Neuronal stem cell (in vitro differentiated cells): ENCODE results near the gene ALCAM.
"Not testable (repeated sequence)": the region's sequence is repeated elsewhere in the genome, so short reads cannot be mapped to it uniquely, and the experiment has no call there.

Experiments
- DNase-seq: peaks from one replicate; pipeline ENCODE4 v3.0.0-alpha.2; 2013; ENCODE audit warnings: low spot score
- H2AFZ ChIP-seq: one replicate; pipeline ENCODE4 v1.6.1; 2013; ENCODE audit warnings: mild to moderate bottlenecking, low read length, inconsistent platforms
- H2AK5ac ChIP-seq: 2 replicates; pipeline ENCODE4 v1.6.1; 2013; ENCODE audit warnings: low read depth, mild to moderate bottlenecking, inconsistent platforms, low read length, moderate library complexity, mixed read lengths
- H2BK120ac ChIP-seq: 2 replicates; pipeline ENCODE4 v1.6.1; 2013; ENCODE audit warnings: low read depth, mild to moderate bottlenecking, inconsistent platforms, low read length, moderate library complexity, mixed read lengths
- H2BK12ac ChIP-seq: one replicate; pipeline ENCODE4 v1.6.1; 2013; ENCODE audit warnings: low read length, inconsistent platforms
- H2BK15ac ChIP-seq: 2 replicates; pipeline ENCODE4 v1.6.1; 2013; ENCODE audit warnings: mild to moderate bottlenecking, low read length, inconsistent platforms, mixed read lengths
- H2BK5ac ChIP-seq: one replicate; pipeline ENCODE4 v1.6.1; 2013; ENCODE audit warnings: inconsistent platforms, mild to moderate bottlenecking, low read length, moderate library complexity
- H3K14ac ChIP-seq: one replicate; pipeline ENCODE4 v1.6.1; 2013; ENCODE audit warnings: low read length, inconsistent platforms
- H3K18ac ChIP-seq: 2 replicates; pipeline ENCODE4 v1.6.1; 2013; ENCODE audit warnings: low read length, inconsistent platforms
- H3K23ac ChIP-seq: 2 replicates; pipeline ENCODE4 v1.6.1; 2013; ENCODE audit warnings: low read depth, mild to moderate bottlenecking, mixed read lengths, low read length, inconsistent platforms; ENCODE audit not compliant: poor library complexity
- H3K27ac ChIP-seq: replicated peaks from 3 replicates; pipeline ENCODE4 v1.5.1; 2013; ENCODE audit warnings: low read length, inconsistent platforms
- H3K27me3 ChIP-seq, 3 experiments: 2 replicates each; pipeline ENCODE4 v1.6.1; 2013; ENCODE audit warnings: low read length in 3 of 3, mild to moderate bottlenecking in 2 of 3, inconsistent platforms in 1 of 3, low read depth in 1 of 3, mixed read lengths in 1 of 3, moderate library complexity in 1 of 3; ENCODE audit not compliant: control insufficient read depth in 3 of 3, insufficient read depth in 3 of 3
- H3K36me3 ChIP-seq, 2 donors: replicated peaks in 1 of 2; 2 replicates each; pipeline ENCODE4 v1.6.1; 2013; ENCODE audit warnings: low read length in 2 of 2; ENCODE audit not compliant: control insufficient read depth in 2 of 2, insufficient read depth in 2 of 2
- H3K4ac ChIP-seq: 2 replicates; pipeline ENCODE4 v1.6.1; 2013; ENCODE audit warnings: inconsistent platforms, mild to moderate bottlenecking, low read length, moderate library complexity
- H3K4me1 ChIP-seq, 2 donors: 1 replicate in 1 of 2; 2 replicates in 1 of 2; pipeline ENCODE4 v1.6.1; 2013; ENCODE audit warnings: low read length in 2 of 2, low read depth in 1 of 2; ENCODE audit not compliant: control insufficient read depth in 2 of 2, insufficient read depth in 1 of 2
- H3K4me2 ChIP-seq: one replicate; pipeline ENCODE4 v1.6.1; 2013; ENCODE audit warnings: mild to moderate bottlenecking, low read length, inconsistent platforms; ENCODE audit not compliant: insufficient read depth, poor library complexity, severe bottlenecking
- H3K4me3 ChIP-seq, 2 donors: 2 replicates each; pipeline ENCODE4 v1.5.1; 2013; ENCODE audit warnings: low read length in 2 of 2, mild to moderate bottlenecking in 2 of 2, inconsistent platforms in 1 of 2, moderate library complexity in 1 of 2
- H3K79me1 ChIP-seq: one replicate; pipeline ENCODE4 v1.6.1; 2013; ENCODE audit warnings: low read depth, mild to moderate bottlenecking, inconsistent platforms, low read length, moderate library complexity
- H3K9ac ChIP-seq: one replicate; pipeline ENCODE4 v1.6.1; 2013; ENCODE audit warnings: mild to moderate bottlenecking, low read depth, low read length, inconsistent platforms; ENCODE audit not compliant: poor library complexity
- H3K9me3 ChIP-seq, 2 donors: replicated peaks in 1 of 2; 2 replicates each; pipeline versions ENCODE3 to v1.6.1; 2013; ENCODE audit warnings: low read length in 2 of 2, mild to moderate bottlenecking in 2 of 2, inconsistent platforms in 1 of 2, low read depth in 1 of 2, mixed read lengths in 1 of 2, moderate library complexity in 1 of 2; ENCODE audit not compliant: control insufficient read depth in 2 of 2, insufficient read depth in 1 of 2
- H4K8ac ChIP-seq: one replicate; pipeline ENCODE4 v1.6.1; 2013; ENCODE audit warnings: low read depth, mild to moderate bottlenecking, inconsistent platforms, low read length, moderate library complexity
- H4K91ac ChIP-seq: one replicate; pipeline ENCODE4 v1.6.1; 2013; ENCODE audit warnings: low read length, low read depth, mild to moderate bottlenecking, inconsistent platforms; ENCODE audit not compliant: poor library complexity
- WGBS, 2 donors: extraction: QIAGEN DNeasy Blood & Tissue Kit; methylation state at CpG; one replicate each; pipeline ENCODE4 v1.1.7; 2013; ENCODE audit warnings: missing lambda C conversion rate in 2 of 2, mixed read lengths in 1 of 2; ENCODE audit not compliant: insufficient read length in 2 of 2, insufficient replicate concordance in 1 of 2; ENCODE audit errors: extremely low coverage in 2 of 2; 5-methylcytosine and 5-hydroxymethylcytosine counted together

Gene ALCAM

GRCh38 chr3:105602286-105602685, 235.6 kb downstream of the ALCAM start:
- not testable (repeated sequence) for H3K4me1 ChIP-seq, H3K9me3 ChIP-seq, H2BK15ac ChIP-seq, H3K4me3 ChIP-seq, H2BK5ac ChIP-seq, H3K27me3 ChIP-seq, DNase-seq, H3K9ac ChIP-seq, H4K8ac ChIP-seq, H2BK12ac ChIP-seq, H3K27ac ChIP-seq, H3K79me1 ChIP-seq, H2AK5ac ChIP-seq, H4K91ac ChIP-seq, H3K4ac ChIP-seq, H3K4me2 ChIP-seq, H3K14ac ChIP-seq, H3K23ac ChIP-seq, H2AFZ ChIP-seq, H2BK120ac ChIP-seq, H3K36me3 ChIP-seq, H3K18ac ChIP-seq
- no CpG with 5 or more reads among the region's 3 CpGs for WGBS, 2 donors

- not testable (repeated sequence) for H3K36me3 ChIP-seq, H3K23ac ChIP-seq, H3K4me1 ChIP-seq, H2BK15ac ChIP-seq, H3K79me1 ChIP-seq, H3K4me3 ChIP-seq, H2AK5ac ChIP-seq, H4K91ac ChIP-seq, H3K18ac ChIP-seq, H4K8ac ChIP-seq, H3K27ac ChIP-seq, H3K9me3 ChIP-seq, H3K4ac ChIP-seq, H2AFZ ChIP-seq, H2BK5ac ChIP-seq, H3K14ac ChIP-seq, H3K9ac ChIP-seq, H3K27me3 ChIP-seq, H2BK120ac ChIP-seq, H2BK12ac ChIP-seq, DNase-seq, H3K4me2 ChIP-seq
- WGBS, 2 donors, result no CpG with 5 or more reads among the region's 1 CpG
These were observed 236.8 kb downstream of the ALCAM start for GRCh38 chr3:105603516-105603915.

- Histone ChIP-seq H4K8ac (no peak overlapping the region), H3K36me3 (no peaks in the 10 kb centered on the region), H2AFZ (no peak overlapping the region), H3K18ac (no peak overlapping the region), H3K79me1 (no peaks in the 10 kb centered on the region), H3K27me3 (no peaks in the 10 kb centered on the region), H3K14ac (no peak overlapping the region), H2BK120ac (no peak overlapping the region), H3K4me1 (no peaks in the 10 kb centered on the region), H2BK15ac (no peak overlapping the region), H2BK12ac (no peak overlapping the region), H3K27ac (no peak overlapping the region), H3K4me3 (no peak overlapping the region), H3K4ac (no peak overlapping the region), H3K4me2 (no peak overlapping the region), H3K23ac (no peak overlapping the region), H2BK5ac (no peak overlapping the region), H4K91ac (no peak overlapping the region), H3K9me3 (no peaks in the 10 kb centered on the region), H3K9ac (no peak overlapping the region), H2AK5ac (no peak overlapping the region)
- DNase-seq, result no peak
These were observed 239.3 kb downstream of the ALCAM start for GRCh38 chr3:105606016-105606415.

GRCh38 chr3:105608623-105609022, 241.9 kb downstream of the ALCAM start:
- H3K14ac ChIP-seq, result no peak overlapping the region
- H3K4me1 ChIP-seq, result peaks cover 2 to 8% of the 10 kb centered on the region in 2 donors
- no peak overlapping the region for H2AFZ ChIP-seq
- H3K4me3 ChIP-seq, result no peak overlapping the region
- no peak overlapping the region for H2BK15ac ChIP-seq
- no peaks in the 10 kb centered on the region for H3K27me3 ChIP-seq
- H3K36me3 ChIP-seq, result no peaks in the 10 kb centered on the region
- no peak for DNase-seq
- H2BK5ac ChIP-seq, result no peak overlapping the region
- 100% methylated on average over 2 of the region's 17 CpGs; no CpG with 5 or more reads in 1 of the 2 donors for WGBS, 2 donors
- H2BK120ac ChIP-seq, result no peak overlapping the region
- no peak overlapping the region for H2BK12ac ChIP-seq
- no peak overlapping the region for H4K91ac ChIP-seq
- no peaks in the 10 kb centered on the region for H3K79me1 ChIP-seq
- no peak overlapping the region for H3K9ac ChIP-seq
- no peak overlapping the region for H3K4ac ChIP-seq
- H3K9me3 ChIP-seq, result no peaks in the 10 kb centered on the region
- H3K27ac ChIP-seq, result no peak overlapping the region
- H3K23ac ChIP-seq, result no peak overlapping the region
- H2AK5ac ChIP-seq, result no peak overlapping the region
- H4K8ac ChIP-seq, result no peak overlapping the region
- H3K18ac ChIP-seq, result no peak overlapping the region
- no peak overlapping the region for H3K4me2 ChIP-seq
